HG02885 (cell line): ENCODE results near the gene ALG14.
"Not testable (repeated sequence)": the region's sequence is repeated elsewhere in the genome, so short reads cannot be mapped to it uniquely, and the experiment has no call there.

Experiments used
- ATAC-seq: cut with Tn5 transposase; IDR thresholded peaks from one replicate; pipeline ENCODE4 v1.9.1; 2021; ENCODE audit warnings: mild to moderate bottlenecking; ENCODE audit not compliant: unreplicated experiment, poor library complexity

ALG14 gene, protein sequence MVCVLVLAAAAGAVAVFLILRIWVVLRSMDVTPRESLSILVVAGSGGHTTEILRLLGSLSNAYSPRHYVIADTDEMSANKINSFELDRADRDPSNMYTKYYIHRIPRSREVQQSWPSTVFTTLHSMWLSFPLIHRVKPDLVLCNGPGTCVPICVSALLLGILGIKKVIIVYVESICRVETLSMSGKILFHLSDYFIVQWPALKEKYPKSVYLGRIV

GRCh38 chr1:95072532-95073419 is at the start of gene ALG14:
Gene ALG14, minus strand, starts transcription at chr1:95072951. Its CDS starts 53 bp downstream, at chr1:95072898.
- peak; percentile 97 for ATAC-seq

GRCh38 chr1:95122151-95122697 is 49.5 kb upstream of the ALG14 start:
- no peak for ATAC-seq

DNA sequence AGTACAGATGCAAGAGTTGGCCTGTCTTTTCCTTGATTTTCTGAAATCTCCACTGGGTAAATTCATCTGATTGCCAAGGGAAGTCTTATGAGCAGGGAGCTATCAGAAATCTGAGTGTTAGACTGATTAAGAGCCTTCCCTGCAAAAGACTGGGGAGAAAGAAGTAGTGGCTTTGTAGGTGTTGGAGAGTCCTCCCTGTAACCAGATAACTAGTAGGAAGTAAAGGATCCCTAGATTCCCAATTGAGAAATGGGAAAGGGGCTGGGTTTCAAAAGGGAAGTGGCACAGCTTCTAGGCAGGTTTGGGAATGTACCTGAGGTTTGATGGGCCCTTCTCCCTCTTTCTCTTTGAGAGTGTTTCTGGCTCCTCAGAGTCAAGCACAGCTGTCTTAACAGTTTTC is 46.5 kb upstream of the ALG14 start:
- ATAC-seq, result no peak

- no peak for ATAC-seq
Measured at GRCh38 chr1:95118710-95119109, 46.0 kb upstream of the ALG14 start.

DNA sequence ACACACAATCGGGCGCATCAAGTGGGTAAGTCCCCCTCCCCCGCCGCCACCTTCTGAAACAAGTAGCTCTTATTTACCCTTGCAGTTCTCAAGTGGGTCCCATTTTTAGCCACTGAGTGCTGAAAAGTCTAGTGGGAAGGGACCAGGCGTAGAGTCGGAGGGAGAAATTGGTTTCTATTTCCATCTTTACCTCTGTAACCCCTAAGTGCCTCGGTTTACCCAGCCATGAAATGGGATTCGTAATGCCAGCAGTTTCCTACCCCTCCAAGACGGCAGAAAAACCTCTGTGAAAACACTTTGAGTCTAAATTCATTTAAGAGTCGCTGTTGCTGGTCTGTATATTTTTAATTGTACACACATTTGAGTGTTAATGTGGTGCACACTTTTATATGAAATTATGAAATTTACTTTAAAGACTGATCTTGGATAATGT is 45.3 kb upstream of the ALG14 start:
- no peak for ATAC-seq

DNA sequence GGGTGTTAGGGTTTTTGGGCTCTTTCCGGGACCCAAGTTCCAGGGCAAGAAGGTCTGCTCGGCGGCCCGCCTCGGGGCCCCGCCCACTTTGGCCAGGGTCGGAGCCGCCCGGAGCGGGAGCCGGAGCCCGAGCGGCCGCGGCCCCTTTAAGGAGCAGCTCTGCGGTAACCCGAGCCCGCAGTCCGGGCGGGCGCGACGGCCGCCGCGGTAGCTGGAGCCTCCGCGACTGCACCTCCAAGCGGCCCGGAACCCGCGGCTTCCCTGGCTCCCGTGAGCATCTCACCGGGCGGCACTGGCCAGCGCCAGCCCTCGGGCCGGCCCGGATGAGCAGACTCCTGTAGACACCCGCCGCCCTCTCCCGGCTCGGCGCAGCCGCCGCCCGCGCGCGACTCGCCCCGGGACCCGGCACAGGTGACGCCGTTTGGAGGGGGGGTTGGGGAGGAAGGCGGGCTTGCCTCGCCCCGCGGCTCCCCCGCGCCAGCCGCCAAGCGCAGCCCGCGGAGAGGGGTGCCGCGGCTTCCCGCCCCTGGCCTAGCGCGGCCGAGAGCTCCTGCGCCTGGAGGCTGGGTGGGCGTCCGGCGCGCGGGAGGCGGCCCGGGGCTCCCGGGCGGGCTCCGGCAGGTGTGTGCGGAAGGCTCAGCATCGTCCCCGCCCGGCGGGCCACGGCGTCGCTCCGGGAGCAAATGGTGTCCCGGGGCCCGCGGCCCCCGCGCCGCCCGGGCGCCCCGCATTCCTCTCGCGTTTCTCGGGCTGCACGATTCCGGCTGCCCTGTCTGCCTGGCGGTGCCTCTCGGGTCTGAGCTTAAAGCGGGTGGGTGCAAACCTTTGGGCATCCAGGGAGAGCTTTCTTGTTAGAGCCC is 44.7 kb upstream of the ALG14 start, which contains the start of gene TLCD4:
TLCD4 (plus strand) TSS at position 149 of the 860 bp plus-strand sequence. CDS start 26,547 bp downstream, outside the sequence.
- peak; percentile 68 for ATAC-seq

DNA sequence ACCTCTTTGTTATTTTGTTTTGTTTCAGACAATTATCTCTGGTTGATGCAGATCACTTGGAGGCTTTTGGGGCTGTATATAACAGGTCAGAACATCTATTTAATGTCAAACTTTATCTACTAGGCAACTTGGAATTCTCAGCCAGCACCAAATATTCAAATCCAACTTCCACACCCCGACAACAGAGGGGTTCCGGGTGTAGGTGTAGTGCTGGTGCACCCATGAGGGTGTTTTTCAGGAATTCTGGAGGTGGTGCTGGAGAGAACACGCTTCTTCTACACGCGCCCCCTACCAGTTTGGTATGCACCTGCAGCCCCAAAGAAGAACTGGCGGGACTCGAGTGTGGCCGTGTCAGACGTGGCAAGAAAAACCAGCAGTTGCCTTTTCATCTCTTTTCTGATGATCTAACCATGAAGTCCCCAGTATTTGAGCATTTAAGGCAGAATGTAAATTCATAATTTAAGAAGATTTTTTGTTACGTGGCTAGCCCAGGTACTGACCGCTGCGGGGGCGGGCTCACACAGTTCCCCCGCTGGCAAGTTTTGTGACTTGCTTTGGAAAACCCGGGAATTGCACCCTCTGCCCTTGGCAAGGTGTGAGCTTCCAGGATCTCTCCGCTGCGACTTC is 43.9 kb upstream of the ALG14 start:
- ATAC-seq, result peak; percentile 70

DNA sequence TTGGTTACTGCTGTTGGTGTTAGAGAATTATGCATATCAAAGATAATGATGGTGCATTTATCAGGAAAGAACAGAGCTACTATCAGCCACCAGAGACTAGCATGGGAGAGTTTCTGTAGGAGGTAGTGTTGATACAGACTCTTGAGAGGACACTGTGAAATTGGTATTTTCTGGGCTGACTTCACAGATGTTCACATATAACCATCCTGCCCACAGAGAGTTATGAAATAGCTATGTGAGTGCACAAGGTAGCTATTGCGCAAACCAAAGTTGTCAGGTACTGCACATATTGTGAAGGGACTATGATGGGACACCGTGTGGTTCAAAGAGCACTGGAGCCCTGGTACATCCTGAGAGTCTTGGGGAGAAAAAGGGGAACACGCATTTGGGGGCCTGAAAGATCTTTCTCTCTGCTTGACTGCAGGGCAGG is 43.0 kb upstream of the ALG14 start:
- ATAC-seq, result no peak

- no peak for ATAC-seq
Measured at GRCh38 chr1:95113684-95114083, 40.9 kb upstream of the ALG14 start.

DNA sequence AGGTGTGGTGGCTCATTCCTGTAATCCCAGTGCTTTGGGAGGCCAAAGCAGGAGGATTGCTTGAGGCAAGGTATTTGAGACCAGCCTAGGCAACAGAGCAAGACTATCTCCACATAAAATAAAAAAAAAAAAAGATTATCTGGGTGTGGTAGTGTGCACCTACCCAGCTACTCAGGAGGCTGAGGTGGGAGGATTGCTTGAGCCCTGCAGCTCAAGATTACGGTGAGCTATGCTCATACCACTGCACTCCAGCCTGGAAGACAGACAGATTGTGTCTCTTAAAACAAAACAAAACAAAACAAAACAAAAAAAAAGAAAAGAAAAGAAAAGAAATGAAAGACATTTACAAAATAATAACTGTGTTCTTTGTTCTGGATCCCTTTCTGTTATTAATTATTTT is 38.3 kb upstream of the ALG14 start:
- ATAC-seq, result no peak

DNA sequence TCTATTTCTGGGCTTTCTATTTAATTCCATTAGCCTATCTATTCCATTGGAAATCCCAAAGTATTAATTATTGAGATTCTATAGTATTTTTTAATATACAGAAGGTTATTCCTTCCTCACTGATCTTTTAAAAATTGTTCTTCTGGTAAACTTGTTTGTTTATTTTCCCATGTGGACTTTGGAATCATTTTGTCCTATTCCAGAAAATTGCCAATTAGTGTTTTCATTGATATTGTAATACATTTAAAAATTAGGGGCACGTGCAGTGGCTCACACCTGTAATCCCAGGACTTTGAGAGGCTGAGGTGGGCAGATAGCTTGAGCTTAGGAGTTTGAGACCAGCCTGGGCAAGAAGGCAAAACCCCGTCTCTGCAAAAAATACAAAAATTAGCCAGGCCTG is 36.0 kb upstream of the ALG14 start:
- ATAC-seq, result no peak

- ATAC-seq, result no peak
Measured at GRCh38 chr1:95098196-95098595, 25.4 kb upstream of the ALG14 start.

GRCh38 chr1:95097426-95097825 is 24.7 kb upstream of the ALG14 start:
- no peak for ATAC-seq

- ATAC-seq, result peak; percentile 25
Measured at GRCh38 chr1:95096218-95096841, 23.6 kb upstream of the ALG14 start.

GRCh38 chr1:95095833-95096217 is 23.1 kb upstream of the ALG14 start:
- peak; percentile 98 for ATAC-seq

DNA sequence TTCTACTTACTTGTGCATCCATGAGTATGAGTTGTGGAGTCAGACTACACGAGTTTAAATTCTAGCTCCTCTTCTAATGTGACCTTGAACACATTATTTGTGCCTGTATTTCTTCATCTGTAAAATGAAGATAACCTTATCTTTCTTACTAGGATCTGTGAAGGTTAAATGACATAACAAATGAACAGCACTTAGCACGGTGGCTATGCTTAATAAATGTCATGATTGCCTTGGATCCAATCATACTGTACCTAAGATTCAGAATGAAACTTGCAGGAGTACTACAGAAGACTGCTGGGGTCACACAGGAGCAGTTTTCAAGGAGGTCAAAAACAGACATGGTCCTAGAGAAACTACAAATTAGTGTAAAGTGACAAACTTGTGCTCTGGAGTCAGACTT is 22.2 kb upstream of the ALG14 start:
- ATAC-seq, result peak; percentile 31

- ATAC-seq, result peak; percentile 28
Measured at GRCh38 chr1:95093296-95093695, 20.5 kb upstream of the ALG14 start.

DNA sequence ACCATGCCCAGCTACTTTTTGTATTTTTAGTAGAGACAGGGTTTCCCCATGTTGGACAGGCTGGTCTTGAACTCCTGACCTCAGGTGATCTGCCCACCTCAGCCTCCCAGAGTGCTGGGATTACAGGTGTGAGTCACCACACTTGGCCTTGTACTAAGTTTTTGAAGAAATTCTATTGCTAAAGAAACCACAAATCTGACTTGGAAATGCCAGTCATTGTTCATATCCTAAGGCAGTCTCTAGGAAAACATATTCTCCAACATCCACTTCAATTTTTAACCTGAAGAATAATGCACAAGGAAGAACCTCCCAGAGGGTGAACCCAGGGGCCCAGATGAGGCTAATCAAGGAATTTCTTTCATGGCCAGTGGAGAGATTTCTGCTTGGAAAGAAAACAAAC is 20.1 kb upstream of the ALG14 start:
- not testable (repeated sequence) for ATAC-seq

DNA sequence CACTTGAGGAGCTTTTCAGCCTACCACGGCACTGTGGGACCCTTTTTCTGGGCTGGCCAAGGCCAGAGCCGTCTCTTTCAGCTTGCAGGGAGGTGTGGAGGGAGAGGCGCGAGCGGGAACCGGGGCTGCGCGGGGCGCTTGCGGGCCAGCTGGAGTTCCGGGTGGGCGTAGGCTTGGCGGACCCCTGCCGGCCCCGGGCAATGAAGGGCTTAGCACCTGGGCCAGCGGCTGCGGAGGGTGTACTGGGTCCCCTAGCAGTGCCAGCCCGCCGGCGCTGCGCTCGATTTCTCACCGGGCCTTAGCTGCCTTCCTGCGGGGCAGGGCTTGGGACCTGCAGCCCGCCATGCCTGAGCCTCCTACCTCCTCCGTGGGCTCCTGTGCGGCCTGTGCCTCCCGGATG is 18.5 kb upstream of the ALG14 start:
- ATAC-seq, result not testable (repeated sequence)
